WERI-Rb-1 (cell line): ENCODE measurements around the gene MPG.
"Not testable (repeated sequence)": the region's sequence is repeated elsewhere in the genome, so short reads cannot be mapped to it uniquely, and the experiment has no call there.

Source experiments
- DNase-seq: peaks from one replicate; pipeline ENCODE4 v3.0.0-alpha.2; 2020
- H3K27ac ChIP-seq: fragments of 250-450 bp; sonication (Bioruptor Pico); 2 replicates; pipeline ENCODE4 v1.5.1; 2020; ENCODE audit warnings: mild to moderate bottlenecking, moderate library complexity
- H3K27me3 ChIP-seq: fragments of 250-450 bp; sonication (Bioruptor Pico); 2 replicates; pipeline ENCODE4 v1.5.1; 2021; ENCODE audit warnings: mild to moderate bottlenecking, low read depth, moderate library complexity; ENCODE audit not compliant: insufficient read depth, severe bottlenecking
- H3K36me3 ChIP-seq: fragments of 250-450 bp; sonication (Bioruptor Pico); 2 replicates; pipeline ENCODE4 v1.5.1; 2020; ENCODE audit warnings: mild to moderate bottlenecking, moderate library complexity
- H3K4me3 ChIP-seq: 2 replicates; pipeline ENCODE4 v1.5.1; 2011; ENCODE audit warnings: low read depth, mild to moderate bottlenecking, control low read depth, low read length
- H3K9me3 ChIP-seq: fragments of 250-450 bp; sonication (Bioruptor Pico); 2 replicates; pipeline ENCODE4 v1.5.1; 2021; ENCODE audit warnings: mild to moderate bottlenecking, moderate library complexity; ENCODE audit not compliant: severe bottlenecking
- TF ChIP-seq, protein P1 (sequence below): IDR thresholded peaks from 2 replicates; pipeline ENCODE4 v1.5.1; 2011; ENCODE audit warnings: low read depth, mild to moderate bottlenecking, control low read depth, inconsistent platforms, low read length

MPG gene

DNA sequence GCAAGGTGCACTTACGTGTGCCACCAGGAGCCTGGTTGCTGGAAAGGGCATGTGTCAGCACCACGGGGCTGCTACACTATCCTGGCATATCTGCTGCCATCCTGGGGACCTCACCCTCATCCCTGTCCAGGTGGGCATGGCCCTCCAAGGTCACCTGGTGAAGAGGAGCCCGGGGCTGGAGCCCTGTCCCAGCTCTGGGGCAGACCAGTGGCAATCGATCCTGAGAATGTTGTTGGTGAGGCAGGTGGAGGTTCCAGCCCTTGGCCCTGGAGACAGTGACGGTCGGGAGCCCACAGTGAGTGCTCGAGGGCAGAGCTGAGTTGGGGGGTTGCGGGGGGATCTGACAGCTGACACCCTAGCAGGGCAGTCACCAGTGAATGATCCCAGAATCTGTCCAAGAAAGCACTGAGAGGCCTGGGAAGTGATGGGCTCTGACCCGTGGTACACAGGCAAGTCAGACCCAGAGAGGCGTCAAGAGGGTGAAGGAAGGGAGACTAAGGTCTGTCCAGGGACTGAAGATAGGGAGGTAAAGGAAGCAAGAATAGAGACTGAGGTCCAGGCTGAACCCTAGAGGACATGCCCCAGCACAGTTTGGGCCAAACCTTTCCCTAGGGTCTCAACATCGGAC lies 42.2 kb upstream of the MPG start:
- TF ChIP-seq, protein P1, sequence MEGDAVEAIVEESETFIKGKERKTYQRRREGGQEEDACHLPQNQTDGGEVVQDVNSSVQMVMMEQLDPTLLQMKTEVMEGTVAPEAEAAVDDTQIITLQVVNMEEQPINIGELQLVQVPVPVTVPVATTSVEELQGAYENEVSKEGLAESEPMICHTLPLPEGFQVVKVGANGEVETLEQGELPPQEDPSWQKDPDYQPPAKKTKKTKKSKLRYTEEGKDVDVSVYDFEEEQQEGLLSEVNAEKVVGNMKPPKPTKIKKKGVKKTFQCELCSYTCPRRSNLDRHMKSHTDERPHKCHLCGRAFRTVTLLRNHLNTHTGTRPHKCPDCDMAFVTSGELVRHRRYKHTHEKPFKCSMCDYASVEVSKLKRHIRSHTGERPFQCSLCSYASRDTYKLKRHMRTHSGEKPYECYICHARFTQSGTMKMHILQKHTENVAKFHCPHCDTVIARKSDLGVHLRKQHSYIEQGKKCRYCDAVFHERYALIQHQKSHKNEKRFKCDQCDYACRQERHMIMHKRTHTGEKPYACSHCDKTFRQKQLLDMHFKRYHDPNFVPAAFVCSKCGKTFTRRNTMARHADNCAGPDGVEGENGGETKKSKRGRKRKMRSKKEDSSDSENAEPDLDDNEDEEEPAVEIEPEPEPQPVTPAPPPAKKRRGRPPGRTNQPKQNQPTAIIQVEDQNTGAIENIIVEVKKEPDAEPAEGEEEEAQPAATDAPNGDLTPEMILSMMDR: no peak
- Histone ChIP-seq H3K9me3 (no peaks in the 10 kb centered on the region), H3K27ac (no peak overlapping the region), H3K27me3 (no peaks in the 10 kb centered on the region), H3K36me3 (0 out of 2 replicates have a peak, but pooled peaks cover 4% of the 10 kb centered on the region), H3K4me3 (no peak overlapping the region)
- DNase-seq: no peak

- H3K27ac ChIP-seq: no peak overlapping the region
- H3K4me3 ChIP-seq: no peak overlapping the region
- no peaks in the 10 kb centered on the region for H3K9me3 ChIP-seq
- no peak for DNase-seq
- peaks cover 10% of the 10 kb centered on the region for H3K36me3 ChIP-seq
- no peaks in the 10 kb centered on the region for H3K27me3 ChIP-seq
- TF ChIP-seq, protein P1: no peak
Observed at GRCh38 chr16:36336-36984, 41.6 kb upstream of the MPG start.

DNA sequence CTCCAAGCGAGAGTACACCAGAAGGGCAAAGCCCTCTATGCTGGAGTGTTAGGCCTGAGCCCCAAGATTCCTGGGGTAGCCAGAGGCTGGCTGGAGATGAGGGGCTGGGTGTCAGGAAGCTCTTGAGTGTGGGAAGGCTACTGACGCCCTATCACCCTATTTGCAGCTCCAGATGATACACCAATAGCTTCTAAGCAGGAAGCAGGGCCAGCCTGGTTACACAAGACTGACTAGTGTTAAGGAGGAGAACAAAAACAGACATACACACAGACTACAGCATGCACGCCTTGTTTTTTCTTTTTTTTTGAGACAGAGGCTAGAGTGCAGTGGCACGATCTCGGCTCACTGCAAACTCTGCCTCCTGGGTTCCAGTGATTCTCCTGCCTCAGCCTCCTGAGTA lies 40.5 kb upstream of the MPG start:
- Histone ChIP-seq H3K9me3 (no peaks in the 10 kb centered on the region), H3K4me3 (no peak overlapping the region), H3K27ac (no peak overlapping the region), H3K36me3 (peaks cover 18% of the 10 kb centered on the region), H3K27me3 (no peaks in the 10 kb centered on the region)
- TF ChIP-seq, protein P1: no peak
- DNase-seq: no peak

- not testable (repeated sequence) for H3K27me3 ChIP-seq
- H3K36me3 ChIP-seq: peaks cover 25% of the 10 kb centered on the region
Observed at GRCh38 chr16:38206-38605, 39.8 kb upstream of the MPG start.

DNA sequence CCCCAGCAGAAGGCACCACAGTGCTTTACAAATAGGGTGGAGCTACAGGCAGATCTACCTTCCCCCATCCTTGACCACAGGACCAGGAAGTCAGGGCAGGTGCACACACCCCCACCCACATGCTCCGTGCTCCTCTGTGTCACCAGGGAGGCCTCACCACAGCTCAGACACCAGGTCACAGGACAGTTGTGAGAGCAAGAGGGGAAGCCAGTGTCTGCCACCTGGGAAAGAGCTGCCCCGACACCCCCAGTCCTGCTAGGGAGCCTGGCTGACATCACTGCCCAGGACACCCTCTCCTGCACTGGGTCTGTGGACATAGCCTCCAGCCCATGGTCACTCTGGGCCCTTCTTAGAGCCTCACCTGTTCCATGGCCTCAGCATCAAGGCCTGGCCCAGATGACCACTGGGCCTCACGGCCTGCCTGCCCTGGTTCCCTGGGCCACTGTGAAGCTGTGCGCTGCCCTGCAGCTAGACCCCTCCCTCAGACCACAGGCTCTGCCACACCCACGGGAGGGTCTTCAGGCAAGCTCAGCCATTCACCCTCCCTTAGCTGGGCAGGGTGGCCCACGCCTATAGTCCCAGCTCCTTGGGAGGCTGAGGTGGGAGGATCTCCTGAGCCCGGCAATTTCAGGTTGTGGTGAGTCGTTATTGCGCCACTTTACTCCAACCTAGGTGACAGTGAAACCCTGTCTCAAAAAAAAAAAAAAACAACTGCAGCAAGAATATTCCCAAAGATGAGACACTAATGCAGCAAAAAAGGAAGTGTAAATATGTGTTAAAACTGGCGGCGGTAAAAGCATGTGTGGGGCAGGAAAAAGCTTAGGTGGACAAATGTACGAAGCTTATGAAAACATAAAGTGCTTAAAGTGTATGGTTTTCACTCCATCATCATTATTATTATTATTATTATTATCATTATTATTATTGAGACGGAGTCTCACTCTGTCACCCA lies 38.8 kb upstream of the MPG start:
- Histone ChIP-seq H3K36me3 (peaks cover 34% of the 10 kb centered on the region), H3K27me3 (no peaks in the 10 kb centered on the region), H3K27ac (no peak overlapping the region), H3K9me3 (no peaks in the 10 kb centered on the region), H3K4me3 (no peak overlapping the region)
- TF ChIP-seq, protein P1: no peak
- no peak for DNase-seq

More at GRCh38 chr16:38206-38605, 39.8 kb upstream of the MPG start:
- DNase-seq, H3K4me3 ChIP-seq, H3K27ac ChIP-seq, H3K9me3 ChIP-seq: not testable (repeated sequence)
